ENCODE measurements around the gene SCAMP2. TPM values are rescaled to one million over a fixed set of nuclear protein-coding genes. Genes with fewer than 3 reads are reported as not detected.

SCAMP2 gene
- total and polyA plus RNA-seq, 4 donors, result 21.7 to 42.5 (median 29.1) TPM

DNA sequence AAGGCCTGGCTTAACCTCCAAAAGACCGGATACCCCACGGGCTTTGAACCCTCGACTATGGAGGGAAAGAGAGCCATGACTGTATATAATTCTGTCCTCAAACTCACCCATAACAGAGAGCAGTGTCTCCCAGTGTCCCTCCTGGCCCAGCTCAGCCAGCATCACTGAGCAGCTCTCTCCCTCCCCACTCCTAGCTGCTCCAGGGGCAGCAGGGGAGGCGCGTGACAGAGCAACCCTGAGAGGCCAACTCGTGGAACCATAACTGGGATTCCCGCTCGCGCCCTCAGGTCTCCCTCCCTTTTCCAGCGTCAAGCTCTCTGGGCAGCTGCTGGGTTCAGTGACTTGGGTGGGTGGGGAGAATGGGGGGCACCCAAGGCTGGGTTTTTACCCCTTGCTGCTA, 47.3 kb downstream of the SCAMP2 start:
- TF ChIP-seq YY1 (IDR thresholded peaks at IDR 0.05) (no peak), TAF1 (conservative IDR thresholded peaks at IDR 0.05) (no peak), RXRA (IDR thresholded peaks at IDR 0.05) (no peak), GABPA (IDR thresholded peaks at IDR 0.05 in 1 of 2, conservative IDR thresholded peaks at IDR 0.05 in 1 of 2) (no peak)
- TF ChIP-seq, protein P1, sequence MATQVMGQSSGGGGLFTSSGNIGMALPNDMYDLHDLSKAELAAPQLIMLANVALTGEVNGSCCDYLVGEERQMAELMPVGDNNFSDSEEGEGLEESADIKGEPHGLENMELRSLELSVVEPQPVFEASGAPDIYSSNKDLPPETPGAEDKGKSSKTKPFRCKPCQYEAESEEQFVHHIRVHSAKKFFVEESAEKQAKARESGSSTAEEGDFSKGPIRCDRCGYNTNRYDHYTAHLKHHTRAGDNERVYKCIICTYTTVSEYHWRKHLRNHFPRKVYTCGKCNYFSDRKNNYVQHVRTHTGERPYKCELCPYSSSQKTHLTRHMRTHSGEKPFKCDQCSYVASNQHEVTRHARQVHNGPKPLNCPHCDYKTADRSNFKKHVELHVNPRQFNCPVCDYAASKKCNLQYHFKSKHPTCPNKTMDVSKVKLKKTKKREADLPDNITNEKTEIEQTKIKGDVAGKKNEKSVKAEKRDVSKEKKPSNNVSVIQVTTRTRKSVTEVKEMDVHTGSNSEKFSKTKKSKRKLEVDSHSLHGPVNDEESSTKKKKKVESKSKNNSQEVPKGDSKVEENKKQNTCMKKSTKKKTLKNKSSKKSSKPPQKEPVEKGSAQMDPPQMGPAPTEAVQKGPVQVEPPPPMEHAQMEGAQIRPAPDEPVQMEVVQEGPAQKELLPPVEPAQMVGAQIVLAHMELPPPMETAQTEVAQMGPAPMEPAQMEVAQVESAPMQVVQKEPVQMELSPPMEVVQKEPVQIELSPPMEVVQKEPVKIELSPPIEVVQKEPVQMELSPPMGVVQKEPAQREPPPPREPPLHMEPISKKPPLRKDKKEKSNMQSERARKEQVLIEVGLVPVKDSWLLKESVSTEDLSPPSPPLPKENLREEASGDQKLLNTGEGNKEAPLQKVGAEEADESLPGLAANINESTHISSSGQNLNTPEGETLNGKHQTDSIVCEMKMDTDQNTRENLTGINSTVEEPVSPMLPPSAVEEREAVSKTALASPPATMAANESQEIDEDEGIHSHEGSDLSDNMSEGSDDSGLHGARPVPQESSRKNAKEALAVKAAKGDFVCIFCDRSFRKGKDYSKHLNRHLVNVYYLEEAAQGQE (IDR thresholded peaks at IDR 0.05), result no peak
- TF ChIP-seq, protein P2, sequence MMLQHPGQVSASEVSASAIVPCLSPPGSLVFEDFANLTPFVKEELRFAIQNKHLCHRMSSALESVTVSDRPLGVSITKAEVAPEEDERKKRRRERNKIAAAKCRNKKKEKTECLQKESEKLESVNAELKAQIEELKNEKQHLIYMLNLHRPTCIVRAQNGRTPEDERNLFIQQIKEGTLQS (IDR thresholded peaks at IDR 0.05), result no peak
- DNase-seq (ENCODE audit: low spot score), result no peak
- H3K27ac ChIP-seq (ENCODE audit: low read depth in 1 of 2, low read length in 2 of 2), result no peak overlapping the region
- no peaks in the 10 kb centered on the region for H3K9me3 ChIP-seq (ENCODE audit: control insufficient read depth in 4 of 4, low read length in 3 of 4)
- H3K9ac ChIP-seq (ENCODE audit: low read depth in 1 of 2, low read length in 2 of 2), result no peak overlapping the region
- WGBS, result 62% methylated on average over 10 of the region's 10 CpGs
- H3K27me3 ChIP-seq (ENCODE audit: control insufficient read depth in 4 of 4, insufficient read depth in 4 of 4, low read length in 3 of 4), result peaks cover 0 to 3% (median 1%) of the 10 kb centered on the region in 4 donors
- H3K4me1 ChIP-seq (ENCODE audit: control insufficient read depth in 4 of 4, insufficient read depth in 4 of 4, low read length in 3 of 4), result peaks cover 0 to 1% (median 0%) of the 10 kb centered on the region in 4 donors
- H3K36me3 ChIP-seq (ENCODE audit: control insufficient read depth in 4 of 4, insufficient read depth in 3 of 4, low read depth in 1 of 4, low read length in 3 of 4), result no peaks in the 10 kb centered on the region
- H3K4me3 ChIP-seq (ENCODE audit: low read depth in 1 of 3, low read length in 3 of 3), result no peak overlapping the region

DNA sequence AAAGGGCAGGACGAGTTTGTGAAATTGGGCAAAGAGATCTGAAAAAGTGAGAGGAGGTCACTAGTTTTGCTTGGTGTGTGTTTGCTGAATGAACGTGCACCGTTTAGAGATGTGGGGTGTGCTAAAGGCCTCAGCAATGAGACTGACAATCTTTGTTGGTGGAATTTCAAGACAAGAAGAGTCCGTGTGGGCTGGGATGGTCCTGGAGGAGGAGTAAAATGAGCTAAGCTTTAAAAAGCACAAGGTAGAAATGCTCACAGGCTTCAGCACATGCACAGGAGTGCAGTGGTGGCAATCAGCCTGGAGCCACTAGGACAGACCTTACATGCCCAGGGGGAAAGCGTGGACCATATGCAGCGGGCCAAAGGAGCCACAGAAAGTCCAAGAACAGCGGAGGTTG, 48.2 kb downstream of the SCAMP2 start:
- Histone ChIP-seq H3K27ac (ENCODE audit: low read depth in 1 of 2, low read length in 2 of 2) (no peak overlapping the region), H3K36me3 (ENCODE audit: control insufficient read depth in 4 of 4, insufficient read depth in 3 of 4, low read depth in 1 of 4, low read length in 3 of 4) (no peaks in the 10 kb centered on the region), H3K4me1 (ENCODE audit: control insufficient read depth in 4 of 4, insufficient read depth in 4 of 4, low read length in 3 of 4) (peaks cover 0 to 1% (median 0%) of the 10 kb centered on the region in 4 donors), H3K27me3 (ENCODE audit: control insufficient read depth in 4 of 4, insufficient read depth in 4 of 4, low read length in 3 of 4) (peaks cover 0 to 3% (median 1%) of the 10 kb centered on the region in 4 donors), H3K9ac (ENCODE audit: low read depth in 1 of 2, low read length in 2 of 2) (no peak overlapping the region), H3K9me3 (ENCODE audit: control insufficient read depth in 4 of 4, low read length in 3 of 4) (no peaks in the 10 kb centered on the region), H3K4me3 (ENCODE audit: low read depth in 1 of 3, low read length in 3 of 3) (no peak overlapping the region)
- WGBS, result 78% methylated on average over 7 of the region's 7 CpGs
- DNase-seq (ENCODE audit: low spot score), result no peak
- TF ChIP-seq NR2F2 (IDR thresholded peaks at IDR 0.05) (no peak), GABPA (IDR thresholded peaks at IDR 0.05 in 1 of 2, conservative IDR thresholded peaks at IDR 0.05 in 1 of 2) (no peak), EGR1 (IDR thresholded peaks at IDR 0.05; ENCODE audit: low read depth in 2 of 2) (no peak), FOXA1 (IDR thresholded peaks at IDR 0.05) (no peak), HNF4A (conservative IDR thresholded peaks at IDR 0.05) (no peak), TAF1 (conservative IDR thresholded peaks at IDR 0.05) (no peak), HNF4G (IDR thresholded peaks at IDR 0.05) (no peak), SP1 (IDR thresholded peaks at IDR 0.05) (no peak), FOXA2 (IDR thresholded peaks at IDR 0.05) (no peak), RXRA (IDR thresholded peaks at IDR 0.05) (no peak), RAD21 (IDR thresholded peaks at IDR 0.05) (no peak), JUND (IDR thresholded peaks at IDR 0.05) (no peak), YY1 (IDR thresholded peaks at IDR 0.05) (no peak)
- TF ChIP-seq, protein P3, sequence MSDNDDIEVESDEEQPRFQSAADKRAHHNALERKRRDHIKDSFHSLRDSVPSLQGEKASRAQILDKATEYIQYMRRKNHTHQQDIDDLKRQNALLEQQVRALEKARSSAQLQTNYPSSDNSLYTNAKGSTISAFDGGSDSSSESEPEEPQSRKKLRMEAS (IDR thresholded peaks at IDR 0.05), result no peak
- TF ChIP-seq, protein P2 (IDR thresholded peaks at IDR 0.05), result no peak
- TF ChIP-seq, protein P4, sequence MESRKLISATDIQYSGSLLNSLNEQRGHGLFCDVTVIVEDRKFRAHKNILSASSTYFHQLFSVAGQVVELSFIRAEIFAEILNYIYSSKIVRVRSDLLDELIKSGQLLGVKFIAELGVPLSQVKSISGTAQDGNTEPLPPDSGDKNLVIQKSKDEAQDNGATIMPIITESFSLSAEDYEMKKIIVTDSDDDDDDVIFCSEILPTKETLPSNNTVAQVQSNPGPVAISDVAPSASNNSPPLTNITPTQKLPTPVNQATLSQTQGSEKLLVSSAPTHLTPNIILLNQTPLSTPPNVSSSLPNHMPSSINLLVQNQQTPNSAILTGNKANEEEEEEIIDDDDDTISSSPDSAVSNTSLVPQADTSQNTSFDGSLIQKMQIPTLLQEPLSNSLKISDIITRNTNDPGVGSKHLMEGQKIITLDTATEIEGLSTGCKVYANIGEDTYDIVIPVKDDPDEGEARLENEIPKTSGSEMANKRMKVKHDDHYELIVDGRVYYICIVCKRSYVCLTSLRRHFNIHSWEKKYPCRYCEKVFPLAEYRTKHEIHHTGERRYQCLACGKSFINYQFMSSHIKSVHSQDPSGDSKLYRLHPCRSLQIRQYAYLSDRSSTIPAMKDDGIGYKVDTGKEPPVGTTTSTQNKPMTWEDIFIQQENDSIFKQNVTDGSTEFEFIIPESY (IDR thresholded peaks at IDR 0.05), result no peak
- TF ChIP-seq, protein P1 (IDR thresholded peaks at IDR 0.05), result no peak
- TF ChIP-seq, protein P5, sequence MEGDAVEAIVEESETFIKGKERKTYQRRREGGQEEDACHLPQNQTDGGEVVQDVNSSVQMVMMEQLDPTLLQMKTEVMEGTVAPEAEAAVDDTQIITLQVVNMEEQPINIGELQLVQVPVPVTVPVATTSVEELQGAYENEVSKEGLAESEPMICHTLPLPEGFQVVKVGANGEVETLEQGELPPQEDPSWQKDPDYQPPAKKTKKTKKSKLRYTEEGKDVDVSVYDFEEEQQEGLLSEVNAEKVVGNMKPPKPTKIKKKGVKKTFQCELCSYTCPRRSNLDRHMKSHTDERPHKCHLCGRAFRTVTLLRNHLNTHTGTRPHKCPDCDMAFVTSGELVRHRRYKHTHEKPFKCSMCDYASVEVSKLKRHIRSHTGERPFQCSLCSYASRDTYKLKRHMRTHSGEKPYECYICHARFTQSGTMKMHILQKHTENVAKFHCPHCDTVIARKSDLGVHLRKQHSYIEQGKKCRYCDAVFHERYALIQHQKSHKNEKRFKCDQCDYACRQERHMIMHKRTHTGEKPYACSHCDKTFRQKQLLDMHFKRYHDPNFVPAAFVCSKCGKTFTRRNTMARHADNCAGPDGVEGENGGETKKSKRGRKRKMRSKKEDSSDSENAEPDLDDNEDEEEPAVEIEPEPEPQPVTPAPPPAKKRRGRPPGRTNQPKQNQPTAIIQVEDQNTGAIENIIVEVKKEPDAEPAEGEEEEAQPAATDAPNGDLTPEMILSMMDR (IDR thresholded peaks at IDR 0.05; ENCODE audit: low read depth, low read length, missing input control), result no peak

All from liver (tissue), 9 donors.